GM08714 (cell line): Measurements from ENCODE around the gene SMIM3.
"Not testable (repeated sequence)": the region's sequence is repeated elsewhere in the genome, so short reads cannot be mapped to it uniquely, and the experiment has no call there.

Experiments used
- H3K4me3 ChIP-seq: fragments of 200-500 bp; sonication (Bioruptor generic); 2 replicates; pipeline ENCODE4 v1.5.1; 2014; ENCODE audit warnings: mild to moderate bottlenecking, low read length, inconsistent platforms
- ZNF274 ChIP-seq: IDR thresholded peaks from 2 replicates; pipeline ENCODE4 v1.6.1; 2012; ENCODE audit warnings: mild to moderate bottlenecking, low read depth, low read length

Gene SMIM3

GRCh38 chr5:150778517-150779396, at the start of gene SMIM3:
SMIM3 (plus strand) TSS chr5:150778757; CDS start chr5:150795441, 16,684 bp downstream.
- H3K4me3 ChIP-seq: peak within 1 kb of the TSS; percentile 72; the same call in 1 of the 2 replicates
- no peak for TF ChIP-seq ZNF274

GRCh38 chr5:150729859-150730258, 48.7 kb upstream of the SMIM3 start:
- H3K4me3 ChIP-seq: no peak overlapping the region
- TF ChIP-seq ZNF274: no peak

DNA sequence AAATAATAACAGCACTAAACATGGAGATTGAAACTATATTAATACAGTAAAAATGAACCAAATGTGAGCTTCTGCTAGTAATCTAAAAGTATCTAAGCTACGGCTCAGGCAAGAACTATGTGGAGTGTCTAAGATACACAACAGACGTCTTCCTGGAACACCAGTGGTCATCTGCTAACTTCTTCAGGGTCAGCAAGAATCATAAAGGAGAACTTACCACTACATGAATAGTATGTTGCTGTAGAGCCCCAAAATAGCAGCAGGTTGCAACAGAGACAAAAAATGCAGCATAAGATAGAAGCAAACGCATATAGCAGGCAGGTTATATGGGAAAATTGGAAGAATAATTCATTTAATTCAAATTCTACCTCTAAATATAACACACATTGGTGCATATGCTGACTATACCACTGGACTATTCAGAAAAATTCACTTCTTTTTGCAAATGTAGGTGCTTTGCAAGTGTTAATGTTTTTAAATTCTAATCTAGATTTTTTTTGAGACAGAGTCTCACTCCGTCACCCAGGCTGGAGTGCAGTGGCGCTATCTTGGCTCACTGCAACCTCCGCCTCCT, 46.8 kb upstream of the SMIM3 start:
- no peak for TF ChIP-seq ZNF274
- H3K4me3 ChIP-seq: no peak overlapping the region

- no peak overlapping the region for H3K4me3 ChIP-seq
- TF ChIP-seq ZNF274: no peak
Measured at GRCh38 chr5:150734579-150735384, 43.8 kb upstream of the SMIM3 start.

- no peak for TF ChIP-seq ZNF274
- H3K4me3 ChIP-seq: no peak overlapping the region
Measured at GRCh38 chr5:150738862-150739261, 39.7 kb upstream of the SMIM3 start.

DNA sequence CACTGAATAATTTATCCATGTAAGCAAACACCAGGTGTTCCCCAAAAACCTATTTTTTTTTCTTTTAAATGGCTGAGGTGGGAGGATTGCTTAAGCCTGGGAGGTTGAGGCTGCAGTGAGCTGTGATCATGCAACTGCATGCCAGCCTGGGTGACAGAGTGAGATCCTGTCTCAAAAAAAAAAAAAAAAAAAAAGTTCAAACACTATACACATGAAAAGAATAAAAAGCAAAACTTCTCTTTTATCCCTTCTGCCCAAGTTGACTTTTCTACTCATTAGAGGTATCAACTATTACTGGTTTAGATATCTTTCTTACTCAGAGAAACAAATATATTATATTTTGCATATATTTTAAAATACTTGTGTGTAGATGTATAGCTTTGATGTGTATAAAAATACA, 37.6 kb upstream of the SMIM3 start:
- no peak for TF ChIP-seq ZNF274
- no peak overlapping the region for H3K4me3 ChIP-seq

DNA sequence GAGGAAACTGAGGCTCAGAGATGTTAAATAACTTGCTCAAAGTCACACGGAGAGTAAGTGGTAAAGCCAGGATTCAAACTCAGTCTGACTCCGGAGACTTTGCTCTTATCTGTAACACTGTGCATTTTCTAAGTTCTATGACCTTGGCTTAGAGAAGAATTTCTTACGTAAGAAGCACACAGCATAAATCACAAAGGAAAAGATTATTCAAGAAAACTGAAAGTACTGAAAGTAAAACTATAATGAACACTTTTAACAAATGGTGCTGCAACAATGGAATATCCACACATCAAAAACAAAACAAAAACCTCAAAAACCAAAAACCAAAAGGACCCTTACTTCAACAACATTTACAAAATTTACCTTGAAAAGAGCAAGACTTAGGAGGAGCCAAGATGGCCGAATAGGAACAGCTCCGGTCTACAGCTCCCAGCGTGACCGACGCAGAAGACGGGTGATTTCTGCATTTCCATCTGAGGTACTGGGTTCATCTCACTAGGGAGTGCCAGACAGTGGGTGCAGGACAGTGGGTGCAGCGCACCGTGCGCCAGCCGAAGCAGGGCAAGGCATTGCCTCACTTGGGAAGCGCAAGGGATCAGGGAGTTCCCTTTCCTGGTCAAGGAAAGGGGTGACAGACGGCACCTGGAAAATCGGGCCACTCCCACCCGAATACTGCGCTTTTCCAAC, 36.0 kb upstream of the SMIM3 start:
- H3K4me3 ChIP-seq: not testable (repeated sequence)

DNA sequence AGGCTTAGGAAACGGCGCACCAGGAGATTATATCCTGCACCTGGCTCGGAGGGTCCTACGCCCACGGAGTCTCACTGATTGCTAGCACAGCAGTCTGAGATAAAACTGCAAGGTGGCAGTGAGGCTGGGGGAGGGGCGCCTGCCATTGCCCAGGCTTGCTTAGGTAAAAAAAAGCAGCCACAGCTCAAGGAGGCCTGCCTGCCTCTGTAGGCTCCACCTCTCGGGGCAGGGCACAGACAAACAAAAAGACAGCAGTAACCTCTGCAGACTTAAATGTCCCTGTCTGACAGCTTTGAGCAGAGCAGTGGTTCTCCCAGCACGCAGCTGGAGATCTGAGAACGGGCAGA, 35.4 kb upstream of the SMIM3 start:
- H3K4me3 ChIP-seq: not testable (repeated sequence)

DNA sequence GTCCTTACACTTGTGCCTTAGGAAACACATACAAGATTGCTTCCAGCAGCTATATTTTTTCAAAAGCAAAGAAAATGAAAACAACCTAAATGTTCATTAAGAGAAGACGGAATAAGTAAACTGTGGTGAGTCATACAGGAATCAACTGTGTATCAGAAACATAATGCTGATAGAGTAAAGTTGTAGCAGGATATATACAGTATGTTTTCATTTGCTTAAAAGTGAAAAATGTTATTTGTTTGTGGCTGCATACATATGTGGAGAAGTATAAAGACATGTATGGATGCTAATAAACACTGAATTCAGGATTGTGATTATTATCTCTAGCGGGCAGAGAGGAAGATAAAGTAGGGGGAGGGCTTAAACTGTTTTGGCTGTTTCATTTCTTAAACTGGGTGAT, 28.1 kb upstream of the SMIM3 start:
- TF ChIP-seq ZNF274: no peak
- H3K4me3 ChIP-seq: no peak overlapping the region

DNA sequence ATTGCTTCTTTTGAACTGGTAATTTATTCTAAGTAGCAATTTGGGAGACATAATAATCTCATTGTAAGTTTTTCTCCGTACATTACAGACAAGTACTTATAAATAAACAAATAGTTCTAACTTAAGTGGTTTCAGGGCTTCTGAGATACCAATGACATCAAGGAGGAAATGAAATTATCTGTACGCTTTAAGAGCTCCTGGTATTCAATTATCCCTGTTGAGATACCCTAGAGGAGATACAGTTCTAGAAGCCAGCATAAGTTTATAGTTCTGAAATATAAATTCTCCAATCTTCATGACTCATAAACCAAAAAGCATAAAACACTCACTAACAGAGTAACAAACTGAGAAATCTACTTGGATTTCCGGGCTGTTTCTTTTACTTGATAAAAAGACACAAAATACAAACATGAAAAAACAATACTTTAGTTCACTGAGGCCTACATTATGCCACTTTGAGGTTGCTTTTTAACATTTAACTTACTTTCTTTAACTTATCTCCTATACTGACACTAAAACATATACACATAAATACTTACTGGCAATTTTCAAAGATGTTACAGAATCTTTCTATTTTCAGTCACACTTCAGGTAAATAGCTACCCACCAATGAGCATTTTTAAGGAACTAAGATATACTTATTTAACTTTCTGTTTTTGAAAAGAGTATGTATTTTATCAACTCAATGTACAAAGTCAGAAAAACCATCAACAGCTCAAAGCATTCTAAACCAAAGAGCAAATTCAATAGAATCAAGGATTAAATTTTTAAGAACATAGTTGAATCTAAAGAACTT, 27.3 kb upstream of the SMIM3 start:
- no peak for TF ChIP-seq ZNF274
- H3K4me3 ChIP-seq: no peak overlapping the region

DNA sequence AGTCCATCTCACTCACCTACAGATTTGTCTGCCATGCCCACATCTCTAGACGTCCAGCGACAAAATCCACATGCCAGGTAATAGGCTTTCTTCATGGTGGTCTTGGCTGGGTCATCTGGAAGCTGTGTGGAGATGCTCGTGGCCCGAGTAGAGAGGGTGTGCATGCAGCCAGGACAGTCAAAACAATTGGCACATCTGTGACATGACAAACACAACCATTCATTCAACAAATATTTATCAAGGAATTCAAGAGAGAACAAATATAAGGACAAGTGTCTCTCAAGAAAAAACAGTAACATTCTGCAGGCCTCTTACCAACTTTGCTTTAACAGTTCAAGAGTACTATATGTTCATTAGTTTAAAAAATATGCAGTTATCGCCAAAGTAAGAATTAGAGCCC, 25.1 kb upstream of the SMIM3 start:
- TF ChIP-seq ZNF274: no peak
- H3K4me3 ChIP-seq: no peak overlapping the region

DNA sequence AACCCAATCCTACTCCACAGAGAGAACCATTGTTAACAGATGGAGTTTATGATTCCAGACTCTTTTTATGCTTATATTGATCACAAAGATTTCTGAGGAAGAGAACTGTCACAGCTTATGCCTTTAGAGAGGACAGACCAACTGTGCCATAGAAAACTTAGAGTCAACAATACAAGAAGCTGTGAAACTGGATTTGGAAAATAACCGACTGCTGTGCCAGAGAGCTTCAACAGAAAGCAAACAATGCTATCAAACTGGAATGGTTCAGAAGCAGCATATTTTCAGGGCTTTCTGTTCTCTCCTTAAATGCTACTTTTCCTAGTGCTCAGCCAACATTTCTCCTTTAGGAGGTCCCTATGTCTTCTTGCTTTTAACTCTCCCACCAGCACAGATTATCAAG, 24.7 kb upstream of the SMIM3 start:
- H3K4me3 ChIP-seq: no peak overlapping the region
- no peak for TF ChIP-seq ZNF274

- no peak for TF ChIP-seq ZNF274
- peak overlapping the region; percentile 90 for H3K4me3 ChIP-seq
Measured at GRCh38 chr5:150757087-150757649, 21.4 kb upstream of the SMIM3 start.
